RWPE2 (cell line): ENCODE results near the gene TMIE.

ENCODE experiments used
- ATAC-seq: fragments of 200-7000 bp; cut with Tn5 transposase; 3 replicates; pipeline ENCODE4 v1.9.1; 2021; ENCODE audit warnings: low read depth
- DNase-seq: peaks from one replicate; pipeline ENCODE4 v3.0.0-alpha.2; 2020; ENCODE audit warnings: low spot score
- H3K27ac ChIP-seq: fragments of 450-650 bp; 2 replicates; pipeline ENCODE4 v1.5.1; 2017; ENCODE audit warnings: mild to moderate bottlenecking; ENCODE audit not compliant: poor library complexity, severe bottlenecking
- H3K27me3 ChIP-seq: fragments of 250-450 bp; sonication (Bioruptor Pico); 2 replicates; pipeline ENCODE4 v1.5.1; 2021; ENCODE audit warnings: mild to moderate bottlenecking, moderate library complexity; ENCODE audit not compliant: insufficient read depth, poor library complexity, severe bottlenecking
- H3K36me3 ChIP-seq: fragments of 250-450 bp; sonication (Bioruptor Pico); 2 replicates; pipeline ENCODE4 v1.5.1; 2020; ENCODE audit warnings: low read depth, mild to moderate bottlenecking, moderate library complexity
- H3K4me1 ChIP-seq: fragments of 250-450 bp; sonication (Bioruptor Pico); 2 replicates; pipeline ENCODE4 v1.5.1; 2021; ENCODE audit warnings: mild to moderate bottlenecking, moderate library complexity; ENCODE audit not compliant: insufficient read depth, poor library complexity, severe bottlenecking
- H3K4me3 ChIP-seq: fragments of 250-450 bp; sonication (Bioruptor Pico); 2 replicates; pipeline ENCODE4 v1.5.1; 2021; ENCODE audit warnings: mild to moderate bottlenecking, moderate library complexity; ENCODE audit not compliant: severe bottlenecking
- H3K9me3 ChIP-seq: fragments of 250-450 bp; sonication (Bioruptor Pico); 2 replicates; pipeline ENCODE4 v1.5.1; 2021; ENCODE audit warnings: mild to moderate bottlenecking, moderate library complexity; ENCODE audit not compliant: severe bottlenecking
- CTCF ChIP-seq: fragments of 450-650 bp; IDR thresholded peaks from one replicate; pipeline ENCODE4 v1.5.1; 2017; ENCODE audit warnings: mild to moderate bottlenecking, moderate library complexity; ENCODE audit not compliant: poor library complexity, severe bottlenecking

The TMIE gene

DNA sequence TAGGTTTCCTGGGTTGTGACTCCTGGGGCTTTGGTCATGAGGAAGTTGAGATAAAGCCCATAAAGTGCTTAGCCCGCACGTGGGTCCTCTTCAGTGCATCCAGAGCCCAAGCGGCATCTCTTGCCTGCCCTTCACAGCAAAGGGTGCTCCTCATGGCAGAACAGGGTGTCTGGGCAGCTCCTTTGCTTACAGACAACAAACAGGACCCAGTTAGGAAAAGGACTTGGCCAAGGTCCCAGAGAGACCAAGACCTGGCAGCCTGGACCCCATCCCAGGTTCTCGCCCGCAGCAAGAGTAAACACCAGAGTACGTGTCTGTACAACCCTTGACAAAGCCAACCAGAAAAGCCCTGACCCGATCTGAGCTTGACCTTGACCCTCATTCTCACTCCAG lies 34.7 kb upstream of the TMIE start:
- no peak for ATAC-seq

DNA sequence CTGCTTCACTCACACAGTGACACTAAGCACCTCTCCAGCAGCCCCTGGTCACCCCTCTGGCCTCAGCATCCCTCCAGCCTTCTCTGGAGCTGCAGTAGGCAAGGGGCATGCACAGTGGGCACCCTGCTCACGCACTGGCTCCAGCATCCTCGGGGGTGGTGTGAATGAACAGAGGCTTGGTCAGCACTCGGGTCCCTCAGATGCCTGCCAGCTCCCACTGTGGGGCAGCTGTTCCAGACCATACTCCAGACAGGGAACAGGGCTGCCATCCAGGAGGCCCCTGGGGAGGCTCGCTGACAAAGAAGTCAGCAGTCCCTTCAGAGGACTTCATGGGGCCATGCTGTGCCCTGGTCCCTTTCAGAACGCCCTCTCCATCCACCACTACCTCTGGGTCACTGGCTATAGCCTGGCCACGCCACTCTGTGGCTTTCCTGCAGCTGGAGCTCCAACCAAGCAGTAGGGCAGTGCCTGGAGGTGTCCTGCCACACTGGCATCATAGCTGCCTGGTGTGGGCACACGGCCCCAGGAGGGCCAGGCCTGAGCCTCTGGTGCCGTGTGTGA lies 34.1 kb upstream of the TMIE start:
- Histone ChIP-seq H3K27ac (no peak overlapping the region), H3K9me3 (no peaks in the 10 kb centered on the region), H3K27me3 (no peaks in the 10 kb centered on the region), H3K36me3 (peaks cover 9% of the 10 kb centered on the region), H3K4me3 (no peak overlapping the region), H3K4me1 (no peaks in the 10 kb centered on the region)
- DNase-seq (peak; percentile 56), ATAC-seq (peak; percentile 6)
- no peak for TF ChIP-seq CTCF

More for the DNA sequence above, 34.7 kb upstream of the TMIE start:
- no peak overlapping the region for H3K4me3 ChIP-seq
- peaks cover 3% of the 10 kb centered on the region for H3K36me3 ChIP-seq
- H3K9me3 ChIP-seq, result no peaks in the 10 kb centered on the region
- H3K27ac ChIP-seq, result no peak overlapping the region
- no peak for TF ChIP-seq CTCF
- H3K27me3 ChIP-seq, result no peaks in the 10 kb centered on the region
- no peaks in the 10 kb centered on the region for H3K4me1 ChIP-seq
- DNase-seq, result peak; percentile 38

DNA sequence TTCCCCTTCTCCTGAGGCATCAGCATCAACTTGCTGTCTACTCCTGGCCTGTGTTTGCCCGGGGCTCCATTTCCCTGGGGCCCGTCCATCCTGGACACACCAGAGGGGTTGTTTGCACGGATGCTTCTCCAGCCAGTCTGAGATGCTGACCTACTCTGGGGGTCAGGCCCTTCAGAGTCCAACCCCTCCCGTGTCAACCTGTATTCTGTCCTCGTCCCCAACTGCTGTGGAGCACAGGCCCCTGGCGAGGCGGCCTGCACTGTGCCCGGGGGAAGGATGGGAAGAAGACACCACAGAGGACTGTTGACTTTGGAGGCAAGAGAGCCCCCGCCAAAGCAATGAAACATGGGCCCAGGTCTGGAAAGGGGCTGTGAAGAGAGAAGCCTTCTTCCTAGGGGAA lies 33.5 kb upstream of the TMIE start:
- no peak overlapping the region for H3K4me3 ChIP-seq
- H3K36me3 ChIP-seq, result peaks cover 14% of the 10 kb centered on the region
- H3K27me3 ChIP-seq, result no peaks in the 10 kb centered on the region
- no peak for TF ChIP-seq CTCF
- no peaks in the 10 kb centered on the region for H3K9me3 ChIP-seq
- H3K4me1 ChIP-seq, result no peaks in the 10 kb centered on the region
- H3K27ac ChIP-seq, result no peak overlapping the region
- ATAC-seq (no peak), DNase-seq (peak; percentile 33)

- peak overlapping the region; percentile 1 for H3K27ac ChIP-seq
- ATAC-seq (peak; percentile 10; the same call in 1 of the 3 replicates), DNase-seq (peak; percentile 38)
- H3K4me1 ChIP-seq, result no peaks in the 10 kb centered on the region
- no peak overlapping the region for H3K4me3 ChIP-seq
- TF ChIP-seq CTCF, result no peak
- no peaks in the 10 kb centered on the region for H3K9me3 ChIP-seq
- H3K27me3 ChIP-seq, result no peaks in the 10 kb centered on the region
- H3K36me3 ChIP-seq, result peaks cover 19% of the 10 kb centered on the region
Observed at GRCh38 chr3:46668116-46668515, 33.1 kb upstream of the TMIE start.

DNA sequence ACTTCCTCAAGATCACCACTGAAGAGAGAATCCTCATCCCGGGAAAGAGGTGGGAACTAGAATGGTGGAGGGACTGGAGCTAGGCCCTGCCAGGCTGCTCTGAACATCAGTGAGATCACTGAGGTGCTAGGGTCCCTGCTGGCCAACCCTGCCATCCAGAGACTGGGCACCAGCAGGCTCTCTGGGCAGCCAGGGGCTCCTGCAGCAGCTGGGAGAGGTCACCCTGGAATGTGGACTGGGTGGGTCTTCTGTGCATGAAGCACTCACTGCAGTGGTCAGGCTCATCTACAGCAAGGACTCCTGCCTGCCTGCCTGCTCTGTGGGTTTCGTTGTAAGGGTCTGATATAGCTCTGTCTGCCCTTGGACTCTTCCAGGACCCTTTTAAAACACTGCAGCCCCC lies 32.6 kb upstream of the TMIE start:
- no peaks in the 10 kb centered on the region for H3K9me3 ChIP-seq
- H3K4me3 ChIP-seq, result no peak overlapping the region
- no peaks in the 10 kb centered on the region for H3K4me1 ChIP-seq
- H3K36me3 ChIP-seq, result peaks cover 23% of the 10 kb centered on the region
- peak overlapping the region; percentile 1 for H3K27ac ChIP-seq
- H3K27me3 ChIP-seq, result no peaks in the 10 kb centered on the region
- ATAC-seq (peak; percentile 10; the same call in 2 of the 3 replicates), DNase-seq (peak; percentile 38)
- TF ChIP-seq CTCF, result no peak
